Measurements from ENCODE around the gene TMEM132E.

DNA sequence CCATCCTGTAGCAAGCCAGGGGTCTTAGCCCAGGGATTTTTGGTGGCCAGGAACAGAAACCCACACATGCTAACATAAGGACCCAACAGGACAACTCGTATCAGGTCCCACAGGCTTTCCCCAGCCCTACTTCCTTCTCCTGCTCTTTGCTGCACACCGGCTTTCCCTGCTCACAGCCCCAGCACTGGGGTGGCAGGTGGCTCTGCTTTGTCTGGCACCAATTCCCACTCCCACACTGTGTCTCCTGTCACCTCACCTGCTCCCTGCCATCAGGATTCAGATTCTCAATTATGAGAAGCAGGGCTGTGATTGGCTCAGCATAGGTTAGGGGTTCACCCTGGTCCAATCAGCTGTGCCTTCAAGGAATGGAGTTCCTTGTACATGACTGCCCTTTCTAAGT lies 94.1 kb downstream of the TMEM132E start:
- TF ChIP-seq, protein P1, sequence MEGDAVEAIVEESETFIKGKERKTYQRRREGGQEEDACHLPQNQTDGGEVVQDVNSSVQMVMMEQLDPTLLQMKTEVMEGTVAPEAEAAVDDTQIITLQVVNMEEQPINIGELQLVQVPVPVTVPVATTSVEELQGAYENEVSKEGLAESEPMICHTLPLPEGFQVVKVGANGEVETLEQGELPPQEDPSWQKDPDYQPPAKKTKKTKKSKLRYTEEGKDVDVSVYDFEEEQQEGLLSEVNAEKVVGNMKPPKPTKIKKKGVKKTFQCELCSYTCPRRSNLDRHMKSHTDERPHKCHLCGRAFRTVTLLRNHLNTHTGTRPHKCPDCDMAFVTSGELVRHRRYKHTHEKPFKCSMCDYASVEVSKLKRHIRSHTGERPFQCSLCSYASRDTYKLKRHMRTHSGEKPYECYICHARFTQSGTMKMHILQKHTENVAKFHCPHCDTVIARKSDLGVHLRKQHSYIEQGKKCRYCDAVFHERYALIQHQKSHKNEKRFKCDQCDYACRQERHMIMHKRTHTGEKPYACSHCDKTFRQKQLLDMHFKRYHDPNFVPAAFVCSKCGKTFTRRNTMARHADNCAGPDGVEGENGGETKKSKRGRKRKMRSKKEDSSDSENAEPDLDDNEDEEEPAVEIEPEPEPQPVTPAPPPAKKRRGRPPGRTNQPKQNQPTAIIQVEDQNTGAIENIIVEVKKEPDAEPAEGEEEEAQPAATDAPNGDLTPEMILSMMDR (conservative IDR thresholded peaks at IDR 0.05 in 1 of 2, IDR thresholded peaks at IDR 0.05 in 1 of 2; ENCODE audit: extremely low read depth in 1 of 2, insufficient read depth in 1 of 2, low read depth in 1 of 2, low read length in 2 of 2): no peak
- no peak for TF ChIP-seq EZH2 (IDR thresholded peaks at IDR 0.05; ENCODE audit: borderline replicate concordance, low read length)
